Amniotic epithelial cell (primary cell): ENCODE results near the gene PRKAR1B.
"Not testable (repeated sequence)": the region's sequence is repeated elsewhere in the genome, so short reads cannot be mapped to it uniquely, and the experiment has no call there.

Source experiments
- DNase-seq: peaks from one replicate; pipeline ENCODE4 v3.0.0-alpha.2; 2010; ENCODE audit warnings: low read depth

Gene PRKAR1B

DNA sequence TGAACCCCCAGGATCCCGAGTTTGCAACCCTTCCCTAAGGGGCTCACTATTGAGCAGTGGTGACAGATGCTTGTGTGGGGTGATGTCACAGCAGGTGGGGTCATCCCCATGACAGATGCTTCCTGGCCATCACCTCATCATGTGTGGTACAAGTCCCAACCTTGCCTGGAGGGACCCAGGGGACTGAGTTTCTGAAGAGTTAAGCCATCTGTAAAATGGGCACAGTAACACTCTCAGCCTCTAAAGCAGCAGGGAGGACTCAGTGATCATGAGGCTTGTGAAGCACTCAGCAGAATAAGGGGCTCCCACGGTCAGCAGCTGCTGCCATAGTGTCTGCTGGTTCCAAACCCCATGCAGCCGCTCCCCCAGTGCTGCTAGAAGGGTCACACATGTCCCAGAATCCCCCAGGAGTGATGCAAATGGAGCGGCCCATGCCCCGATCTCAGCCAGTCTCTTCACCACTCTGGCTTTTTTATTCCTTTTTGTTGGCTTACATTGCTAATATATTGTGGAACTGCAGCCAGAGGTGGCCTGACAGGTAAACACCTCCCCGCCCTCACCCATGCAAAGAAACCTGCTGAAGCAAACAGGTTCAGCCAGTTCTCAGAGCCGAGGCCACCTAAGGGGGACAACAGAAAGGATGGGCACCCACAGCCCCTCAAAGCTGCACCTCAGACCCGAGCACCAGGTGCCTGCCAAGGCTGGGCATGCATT is 105.4 kb downstream of the PRKAR1B start:
- DNase-seq = no peak

DNA sequence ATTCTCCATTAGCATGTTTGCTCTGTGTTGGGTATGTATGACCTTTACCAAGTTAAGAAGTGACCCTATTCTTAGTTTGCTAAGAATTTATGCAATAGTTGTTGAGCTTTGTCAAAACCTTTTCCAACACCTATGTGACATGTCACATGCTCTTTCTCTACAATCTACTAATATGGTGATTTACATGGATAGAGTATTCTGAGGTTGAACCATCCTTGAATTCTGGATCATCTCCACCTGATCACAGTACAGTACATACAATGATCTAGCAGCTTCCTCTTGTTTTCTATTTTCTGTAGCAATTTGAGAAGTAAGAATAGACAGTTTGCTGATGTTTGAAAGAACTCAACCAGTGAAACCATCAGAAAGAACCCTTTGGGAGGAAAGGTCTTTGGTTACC is 106.2 kb downstream of the PRKAR1B start:
- DNase-seq = no peak

DNA sequence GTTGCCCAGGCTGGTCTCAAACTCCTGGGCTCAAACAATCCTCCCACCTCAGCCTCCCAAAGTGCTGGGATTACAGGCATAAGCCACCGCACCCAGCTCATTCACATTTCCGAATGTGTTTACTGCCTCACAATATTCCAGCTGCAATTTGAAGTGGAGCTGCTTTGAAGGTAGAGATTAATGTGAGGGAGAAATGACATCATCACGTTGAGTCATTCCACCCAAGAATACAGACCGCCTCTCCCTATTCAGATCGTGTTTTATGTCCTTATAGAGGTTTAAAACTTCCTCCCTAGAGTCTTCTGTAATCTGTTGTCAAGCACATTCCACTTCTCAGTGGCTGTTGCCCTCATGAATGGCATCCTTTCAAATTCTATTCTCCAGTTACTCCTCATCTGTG is 107.0 kb downstream of the PRKAR1B start:
- peak; percentile 95 for DNase-seq

DNA sequence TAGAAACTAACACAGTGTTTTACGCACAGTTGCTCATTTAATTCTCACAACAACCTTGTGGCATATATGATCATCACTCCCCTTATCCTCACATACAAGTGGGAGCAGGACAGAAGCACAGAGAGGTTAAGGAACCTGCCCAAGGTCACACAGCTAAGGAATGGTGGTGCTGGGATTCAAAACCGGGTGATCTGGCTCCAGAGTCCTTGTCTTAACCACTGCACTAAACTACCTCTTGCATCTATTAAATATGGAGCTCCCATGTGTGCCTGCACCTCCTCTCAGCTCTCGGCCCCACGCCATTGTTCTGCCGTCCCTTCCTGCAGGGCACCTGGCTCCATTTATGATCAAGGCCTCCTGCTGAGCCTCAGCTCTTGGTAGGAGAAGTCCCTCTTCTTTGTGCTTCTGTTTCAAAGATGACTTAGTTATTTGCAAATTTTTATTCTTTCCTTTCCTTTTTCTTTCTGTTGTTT is 107.7 kb downstream of the PRKAR1B start:
- DNase-seq = no peak

DNA sequence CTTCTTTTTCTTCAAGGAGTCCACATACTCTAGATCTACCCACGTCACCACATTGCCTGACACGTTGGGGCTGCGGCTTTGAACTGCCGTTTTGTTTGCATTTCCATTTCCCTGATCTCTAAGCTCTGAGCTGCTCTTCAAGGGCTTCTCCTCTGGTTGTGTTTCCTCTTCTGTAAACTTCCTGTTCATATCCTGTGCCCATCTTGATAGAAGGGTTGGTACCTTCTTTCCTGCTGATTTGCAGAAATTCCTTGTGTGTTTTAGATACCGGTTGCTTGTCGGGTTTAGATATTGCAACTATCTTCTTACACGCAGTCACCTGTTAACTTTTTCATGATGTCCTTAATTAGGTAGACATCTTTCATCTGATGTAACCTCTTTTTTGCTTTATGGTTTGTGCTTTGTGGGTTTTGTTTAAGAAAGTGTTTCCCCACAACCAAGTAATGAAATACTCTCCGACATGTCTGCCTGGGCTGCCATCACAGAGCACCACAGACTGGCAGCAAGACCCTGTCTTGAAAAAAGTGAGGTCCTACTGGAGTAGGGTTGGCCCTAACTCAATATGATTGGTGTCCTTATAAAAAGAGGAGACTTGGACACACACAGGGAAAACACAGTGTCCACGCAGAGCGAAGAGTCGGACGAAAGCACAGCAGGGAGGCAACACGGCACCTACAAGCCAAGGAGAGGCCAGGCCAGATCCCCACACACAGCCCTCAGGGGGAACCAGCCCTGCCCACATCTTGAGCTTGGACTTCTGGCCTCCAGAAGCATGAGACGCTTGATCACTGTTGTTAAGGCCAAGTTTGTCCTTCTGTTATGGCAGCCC is 108.3 kb downstream of the PRKAR1B start:
- no peak for DNase-seq

DNA sequence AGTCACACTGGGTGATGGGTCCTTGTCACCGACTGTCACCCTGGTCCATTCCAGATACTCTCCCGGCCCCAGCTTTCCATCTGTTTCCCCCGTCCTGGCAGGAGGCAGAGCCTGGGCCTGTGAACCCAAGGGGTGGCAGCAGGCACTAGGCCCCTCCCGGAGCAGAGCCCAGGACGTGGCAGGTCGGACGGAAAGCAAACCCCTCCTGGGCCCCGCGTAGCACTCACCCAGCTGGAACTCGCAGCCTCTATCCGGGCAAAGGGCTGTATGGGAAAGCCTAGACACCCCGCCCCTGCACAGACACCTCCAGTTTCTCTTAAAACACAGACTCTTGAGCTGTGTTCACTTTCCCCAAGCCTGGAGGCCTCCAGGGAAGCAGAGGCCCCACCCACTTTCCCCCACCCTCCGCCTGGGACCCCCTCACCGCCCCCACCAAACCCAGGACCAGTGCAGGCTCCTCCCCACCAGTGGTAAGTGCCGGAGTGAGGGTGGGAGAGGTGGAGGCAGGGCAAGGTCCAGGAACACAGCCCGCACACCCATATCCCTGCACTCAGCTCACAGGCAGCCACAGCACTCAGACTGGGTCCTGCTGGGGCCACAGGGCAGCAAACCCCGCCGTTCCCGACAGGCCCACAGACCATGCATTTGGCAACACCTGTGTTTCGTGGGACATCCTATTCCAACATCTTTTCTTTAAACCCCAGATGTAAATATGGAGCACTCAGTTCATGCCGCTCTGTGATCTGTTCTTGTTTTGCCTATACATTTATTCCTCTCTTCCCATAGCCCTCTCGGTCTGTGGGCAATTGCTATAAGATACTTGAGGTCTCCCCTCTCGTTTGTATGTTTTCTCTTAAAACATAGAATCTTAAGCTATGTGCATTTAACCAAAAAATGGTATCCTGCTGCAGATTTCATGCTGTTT is 109.2 kb downstream of the PRKAR1B start:
- DNase-seq = no peak

DNA sequence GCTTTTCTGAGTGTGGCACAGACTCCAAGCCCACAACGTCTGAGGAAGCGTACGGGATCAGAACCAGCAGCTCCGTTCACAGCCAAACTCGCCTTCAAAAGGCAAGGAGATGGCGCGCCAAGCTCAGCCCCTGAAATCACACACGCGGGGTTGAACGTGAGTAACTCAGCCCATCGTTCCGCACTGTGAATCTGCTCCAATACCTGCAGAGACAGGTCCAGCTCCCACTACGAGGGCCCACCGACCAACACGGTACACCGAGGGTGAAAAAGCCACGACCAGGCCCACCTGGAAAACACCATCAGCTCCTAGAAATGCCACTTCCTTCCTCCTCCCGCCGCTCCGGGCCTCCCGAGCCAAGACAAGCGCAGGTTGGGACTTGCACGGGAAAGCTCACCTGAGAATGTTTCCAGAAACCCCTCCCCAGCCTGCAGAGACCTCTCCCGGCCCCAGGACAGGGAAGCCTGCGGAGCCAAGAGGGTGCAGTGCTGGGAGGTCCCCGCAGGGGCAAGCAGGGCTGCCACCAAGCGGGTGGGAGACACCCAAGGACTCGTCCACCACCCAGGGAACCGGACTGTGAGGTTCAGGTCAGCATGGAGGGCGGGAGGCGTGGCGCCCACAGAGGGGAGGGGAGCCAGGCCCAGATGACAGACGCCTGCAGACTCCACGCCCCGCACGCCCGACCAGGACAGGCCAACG is 113.5 kb downstream of the PRKAR1B start:
- no peak for DNase-seq

DNA sequence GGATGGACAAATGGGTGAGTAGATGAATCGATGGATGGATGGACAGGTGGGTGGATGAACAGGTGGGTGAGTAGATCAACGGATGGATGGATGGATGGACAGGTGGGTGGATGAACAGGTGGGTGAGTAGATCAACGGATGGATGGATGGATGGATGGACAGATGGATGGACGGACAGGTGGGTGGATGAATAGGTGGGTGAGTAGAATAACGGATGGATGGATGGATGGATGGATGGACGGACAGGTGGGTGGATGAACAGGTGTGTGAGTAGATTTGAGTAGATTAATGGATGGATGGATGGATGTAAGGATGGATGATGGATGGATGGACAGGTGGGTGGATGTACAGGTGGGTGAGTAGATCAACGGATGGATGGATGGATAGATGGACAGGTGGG is 115.2 kb downstream of the PRKAR1B start:
- not testable (repeated sequence) for DNase-seq

DNA sequence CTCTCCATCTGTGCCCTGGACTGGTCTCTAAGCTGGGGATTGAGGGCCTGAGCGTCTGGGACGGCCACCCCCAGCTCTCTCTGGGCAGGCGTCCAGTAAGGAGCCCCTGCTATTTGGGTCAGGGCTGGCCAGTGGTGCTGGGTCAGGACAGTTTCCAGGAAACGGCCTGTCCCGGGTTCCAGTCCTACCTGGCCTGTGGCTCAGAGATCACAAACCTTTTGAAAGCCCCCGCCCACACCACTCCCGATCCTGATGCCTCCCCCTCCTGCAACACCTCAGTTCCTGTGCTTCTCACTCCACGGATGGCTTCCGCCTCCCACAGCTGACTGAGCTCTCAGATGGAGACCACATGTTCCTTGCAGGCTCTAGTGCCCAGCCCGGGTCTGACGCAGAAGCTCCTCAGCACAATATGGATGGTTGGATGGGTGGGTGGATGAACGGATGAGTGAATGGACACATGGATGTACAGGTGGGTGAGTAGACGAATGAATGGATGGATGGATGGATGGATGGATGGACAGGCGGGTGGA is 115.7 kb downstream of the PRKAR1B start:
- DNase-seq = no peak

DNA sequence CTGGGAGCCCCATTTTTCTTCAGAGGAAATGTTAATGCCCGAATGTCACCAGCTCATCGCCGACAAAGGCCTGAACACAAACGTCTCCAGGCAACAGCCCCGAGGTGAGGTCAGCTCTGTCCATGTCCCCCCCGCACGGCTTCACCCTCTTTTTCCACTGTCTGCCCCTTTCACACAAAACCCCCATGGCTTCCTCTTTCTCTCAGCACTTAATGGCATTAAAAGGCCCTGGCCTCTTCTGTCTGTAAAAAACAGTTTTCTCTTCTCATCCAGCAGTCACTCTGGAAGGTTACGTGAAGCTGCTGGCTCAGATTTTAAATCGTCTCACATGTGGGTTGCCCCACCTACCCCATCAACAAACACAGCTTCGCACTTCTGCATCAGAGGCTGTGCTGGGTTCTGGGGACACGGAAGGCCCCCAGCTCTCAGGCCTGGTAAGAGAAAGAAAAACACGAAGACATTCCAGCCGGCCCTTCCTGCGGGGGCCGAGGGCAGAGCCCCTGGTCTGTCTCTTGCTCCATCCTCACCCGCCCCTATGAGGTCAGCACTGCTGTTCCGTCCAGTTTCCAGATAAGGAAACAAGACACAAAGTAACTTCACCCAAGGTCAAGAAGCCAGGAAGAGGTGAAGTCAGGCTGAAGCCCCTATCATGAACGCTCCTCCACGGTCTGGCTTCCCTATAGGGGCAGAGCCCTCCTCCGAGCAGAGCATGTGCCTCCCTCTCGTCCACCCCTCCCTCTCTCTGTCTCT is 116.4 kb downstream of the PRKAR1B start:
- DNase-seq = peak; percentile 89

DNA sequence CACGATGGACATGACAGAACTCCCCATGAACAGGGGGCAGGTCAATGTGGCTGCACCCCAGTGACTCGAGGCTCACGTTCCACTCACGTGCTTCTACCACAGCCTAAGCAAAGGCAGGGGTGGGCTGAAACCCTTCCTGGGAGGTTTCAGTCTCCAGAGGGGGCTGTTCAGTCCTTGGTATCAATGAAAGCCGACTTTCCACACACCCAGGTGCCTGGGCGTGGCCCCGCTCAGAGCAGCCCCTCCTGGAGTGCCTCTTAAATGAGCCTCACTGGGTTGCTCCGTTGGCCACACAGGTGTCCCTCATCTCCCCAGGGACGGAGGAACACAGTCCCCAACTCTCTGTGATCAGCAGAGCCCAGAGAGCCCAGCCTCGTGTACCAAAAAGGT is 116.9 kb downstream of the PRKAR1B start:
- no peak for DNase-seq

DNA sequence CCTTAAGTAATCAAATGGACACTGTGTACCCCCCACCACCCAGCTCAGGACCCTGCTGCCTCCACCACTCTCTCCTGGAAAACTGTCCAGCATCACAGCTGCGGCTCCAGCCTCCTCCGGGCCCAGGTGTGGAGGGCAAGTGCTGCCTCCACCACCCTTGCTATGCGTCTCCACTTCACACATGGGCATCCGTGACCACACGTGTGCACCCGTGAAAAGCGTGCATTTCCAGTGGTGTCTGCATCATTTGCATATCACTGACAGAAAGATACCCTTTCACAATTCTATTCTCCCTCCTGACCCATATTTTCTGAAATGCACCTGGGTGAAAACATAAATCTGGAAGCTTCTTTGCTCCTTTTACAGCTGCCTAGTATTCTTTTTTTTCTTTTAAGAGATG is 117.7 kb downstream of the PRKAR1B start:
- no peak for DNase-seq

DNA sequence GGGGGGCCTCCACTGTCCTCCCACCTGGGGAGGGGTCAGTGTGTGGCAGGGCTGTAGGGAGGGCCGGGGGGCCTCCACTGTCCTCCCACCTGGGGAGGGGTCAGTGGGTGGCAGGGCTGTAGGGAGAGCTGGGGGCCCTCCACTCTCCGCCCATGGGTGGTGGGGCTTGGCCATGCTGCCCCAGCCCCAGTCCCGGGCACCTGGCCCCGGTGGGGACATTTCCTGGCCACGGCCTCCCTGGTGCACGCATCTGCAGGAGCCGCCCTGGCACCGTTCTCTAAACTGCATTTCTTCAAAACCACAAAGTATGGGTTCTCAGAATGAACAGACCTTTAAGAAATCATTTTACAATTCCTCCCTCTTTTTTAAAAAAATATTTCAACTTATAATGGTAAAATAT is 118.1 kb downstream of the PRKAR1B start:
- DNase-seq = peak; percentile 13

DNA sequence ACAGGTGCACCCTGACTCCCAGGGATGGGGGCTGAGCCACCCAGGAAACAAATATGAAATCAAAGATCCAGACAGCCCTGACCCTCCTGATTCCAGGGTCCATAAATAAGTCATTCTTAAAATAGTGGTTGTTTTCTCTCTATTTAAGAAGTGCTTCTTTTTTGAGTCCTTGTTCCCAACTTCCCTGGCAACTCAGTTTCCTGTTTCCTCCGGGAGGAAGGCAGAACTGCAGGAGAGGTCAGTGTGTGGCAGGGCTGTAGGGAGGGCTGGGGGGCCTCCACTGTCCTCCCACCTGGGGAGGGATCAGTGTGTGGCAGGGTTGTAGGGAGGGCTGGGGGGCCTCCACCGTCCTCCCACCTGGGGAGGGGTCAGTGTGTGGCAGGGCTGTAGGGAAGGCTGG is 118.7 kb downstream of the PRKAR1B start:
- no peak for DNase-seq

DNA sequence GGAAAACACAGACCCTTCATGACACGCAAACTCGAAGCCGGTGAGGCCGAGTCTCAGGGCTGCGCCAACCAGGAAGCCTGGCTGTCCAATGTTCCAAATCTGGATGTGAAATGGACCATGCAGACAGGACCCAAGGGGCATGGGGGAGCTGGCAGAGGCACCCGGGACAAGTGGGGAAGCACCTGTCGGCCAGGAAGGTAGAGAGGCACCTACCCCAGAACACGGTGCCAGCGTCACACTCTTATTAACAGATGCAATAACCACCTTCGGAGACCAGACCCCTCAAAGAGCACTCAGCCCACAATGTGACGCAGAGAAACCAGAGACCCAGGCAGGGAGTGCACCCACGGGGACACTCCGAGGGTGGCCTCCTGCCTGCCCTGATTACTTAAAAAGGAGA is 119.1 kb downstream of the PRKAR1B start:
- no peak for DNase-seq

DNA sequence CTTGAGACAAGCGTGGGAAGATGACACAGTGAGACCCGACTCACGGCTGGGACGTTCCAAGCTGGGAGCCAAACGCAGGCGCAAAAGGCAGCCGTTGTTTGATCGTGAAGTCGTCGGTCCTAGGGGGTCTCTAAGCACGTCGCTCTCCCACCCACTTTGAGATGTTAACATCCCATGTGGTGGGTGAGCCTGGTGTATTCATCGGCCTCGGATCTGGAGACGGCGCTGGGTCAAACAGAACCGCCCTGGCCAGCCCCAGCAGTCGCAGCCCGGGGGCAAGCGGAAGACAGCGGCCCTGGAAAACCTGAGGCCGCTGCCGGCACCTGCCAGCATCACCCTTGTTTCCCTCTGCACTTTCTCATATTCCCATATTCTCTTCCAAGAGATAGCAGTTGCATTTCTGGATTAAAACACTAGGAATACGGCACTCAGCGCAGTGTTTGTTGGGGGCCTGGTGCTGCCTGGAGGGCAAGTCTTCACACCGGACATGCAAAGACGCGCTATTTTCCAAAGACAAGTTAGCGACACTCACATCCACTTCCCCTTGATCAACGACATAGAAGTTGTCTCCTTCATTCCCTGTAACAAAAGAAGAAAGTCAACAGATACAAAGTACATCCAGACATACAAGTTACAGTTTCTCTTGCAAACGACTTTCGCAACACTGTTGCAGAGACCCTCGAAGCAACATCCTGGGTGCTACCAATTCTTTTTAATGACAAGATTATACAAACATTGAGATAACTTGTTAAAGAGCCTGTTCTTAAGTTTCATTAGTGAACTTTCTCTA is 121.2 kb downstream of the PRKAR1B start:
- DNase-seq = no peak

DNA sequence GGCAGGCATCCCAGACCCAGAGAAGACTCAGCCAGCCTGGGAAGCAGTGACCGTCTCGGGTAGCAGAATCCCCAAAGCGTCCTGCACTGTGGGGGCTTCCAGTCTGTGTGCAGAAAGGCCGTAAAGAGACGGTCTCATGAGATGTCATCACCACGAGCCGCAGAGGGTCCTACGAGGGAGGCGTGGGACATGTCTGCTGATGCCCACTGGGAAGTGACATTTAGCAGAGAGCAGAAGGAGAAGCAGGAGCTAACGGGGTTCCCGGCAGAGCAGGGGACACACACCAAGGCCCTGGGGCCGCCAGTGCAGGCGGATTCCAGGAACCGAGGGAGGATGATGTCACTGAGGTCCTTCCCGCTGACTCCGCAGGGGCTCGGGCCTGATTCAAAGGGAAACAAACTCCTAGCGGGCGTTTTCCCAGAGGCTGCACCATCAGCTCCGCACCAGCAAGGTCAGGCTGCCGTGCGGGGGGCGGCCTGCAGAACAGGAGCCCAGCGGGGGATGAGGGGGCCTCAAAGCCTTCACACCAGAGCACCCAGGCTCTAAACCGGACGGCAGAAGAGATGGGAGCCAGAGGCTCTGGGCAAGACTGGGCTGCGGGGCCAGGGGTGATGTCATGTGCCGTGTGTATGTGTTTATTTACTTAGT is 122.1 kb downstream of the PRKAR1B start:
- DNase-seq = no peak

DNA sequence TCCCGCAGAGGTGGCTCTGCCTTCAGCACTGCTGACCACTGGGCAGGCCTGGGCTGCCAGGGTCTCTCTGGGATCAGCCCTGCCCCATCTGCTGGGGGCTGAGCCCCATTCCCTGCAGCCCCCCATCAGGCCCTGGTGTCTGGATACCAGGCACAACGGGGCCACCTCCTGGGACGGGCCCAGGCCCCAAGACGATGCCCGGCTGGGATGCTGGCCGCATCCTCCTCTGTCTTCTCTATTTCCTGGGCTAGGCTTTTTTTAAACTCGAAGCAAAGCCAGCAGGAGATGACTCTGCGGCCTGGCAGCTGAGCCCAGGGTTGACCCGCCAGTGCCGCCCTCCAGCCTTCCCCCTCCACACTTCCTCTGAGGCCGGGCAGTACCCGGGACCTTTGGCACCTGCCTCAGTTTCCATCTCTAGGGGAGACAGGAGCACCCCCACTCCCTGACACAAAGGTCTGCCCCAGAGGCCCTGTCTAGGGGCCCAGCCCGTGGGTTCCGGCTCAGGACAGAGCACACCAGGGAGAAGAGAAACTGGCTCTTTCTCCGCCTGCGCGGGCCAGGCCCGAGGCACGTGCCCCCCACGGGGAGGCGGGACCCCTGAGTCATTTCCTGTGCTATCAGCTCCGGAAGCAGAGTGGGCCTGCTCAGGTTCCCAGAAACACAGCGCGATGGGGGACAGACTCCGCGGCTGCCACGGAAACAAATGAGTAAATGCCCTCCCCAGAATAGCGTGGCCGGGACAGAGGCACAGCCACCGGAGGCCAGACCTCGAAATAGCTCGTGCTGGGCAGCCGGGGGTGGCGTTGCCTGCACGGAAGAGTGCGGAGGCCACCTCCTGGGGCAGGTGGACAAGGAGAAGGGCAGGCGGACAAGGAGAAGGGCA is 122.8 kb downstream of the PRKAR1B start:
- DNase-seq = peak; percentile 75
